ENCODE data around the gene C3orf52.

DNA sequence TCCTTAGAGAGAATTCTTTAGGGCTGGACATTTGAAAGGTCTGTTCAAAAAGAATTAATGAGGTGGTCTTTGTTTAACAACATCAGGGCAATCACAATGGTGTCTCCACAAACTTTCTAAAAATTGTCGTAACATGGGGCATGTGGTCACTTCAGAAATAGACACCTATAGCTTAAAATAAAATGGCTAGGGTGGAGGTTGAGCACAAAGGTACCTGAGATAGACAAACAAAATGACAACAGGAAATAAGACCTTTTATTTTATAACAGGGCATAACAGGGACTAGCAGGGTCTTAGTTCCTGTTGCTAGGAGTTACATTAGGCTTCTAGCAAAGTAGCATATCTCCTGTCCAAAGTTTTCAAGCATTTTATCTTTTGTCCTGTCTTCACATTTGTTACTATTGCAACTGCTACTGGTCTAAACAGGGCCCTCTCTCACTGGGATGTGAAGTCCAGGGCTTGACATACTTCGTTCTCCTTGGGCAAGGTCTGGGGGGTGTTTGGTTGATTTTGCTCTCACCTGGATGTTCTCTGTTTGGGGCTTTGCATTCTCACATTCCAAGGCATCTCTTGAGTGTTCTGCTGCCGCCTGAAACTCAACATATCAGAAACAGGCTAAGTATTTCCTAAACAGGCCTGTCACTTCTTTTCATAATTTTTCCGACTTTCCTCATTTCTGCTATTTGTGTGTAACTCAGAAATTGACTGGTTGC, 43.9 kb downstream of the C3orf52 start:
- TF ChIP-seq, protein P1, sequence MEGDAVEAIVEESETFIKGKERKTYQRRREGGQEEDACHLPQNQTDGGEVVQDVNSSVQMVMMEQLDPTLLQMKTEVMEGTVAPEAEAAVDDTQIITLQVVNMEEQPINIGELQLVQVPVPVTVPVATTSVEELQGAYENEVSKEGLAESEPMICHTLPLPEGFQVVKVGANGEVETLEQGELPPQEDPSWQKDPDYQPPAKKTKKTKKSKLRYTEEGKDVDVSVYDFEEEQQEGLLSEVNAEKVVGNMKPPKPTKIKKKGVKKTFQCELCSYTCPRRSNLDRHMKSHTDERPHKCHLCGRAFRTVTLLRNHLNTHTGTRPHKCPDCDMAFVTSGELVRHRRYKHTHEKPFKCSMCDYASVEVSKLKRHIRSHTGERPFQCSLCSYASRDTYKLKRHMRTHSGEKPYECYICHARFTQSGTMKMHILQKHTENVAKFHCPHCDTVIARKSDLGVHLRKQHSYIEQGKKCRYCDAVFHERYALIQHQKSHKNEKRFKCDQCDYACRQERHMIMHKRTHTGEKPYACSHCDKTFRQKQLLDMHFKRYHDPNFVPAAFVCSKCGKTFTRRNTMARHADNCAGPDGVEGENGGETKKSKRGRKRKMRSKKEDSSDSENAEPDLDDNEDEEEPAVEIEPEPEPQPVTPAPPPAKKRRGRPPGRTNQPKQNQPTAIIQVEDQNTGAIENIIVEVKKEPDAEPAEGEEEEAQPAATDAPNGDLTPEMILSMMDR (IDR thresholded peaks at IDR 0.05; ENCODE audit: low read length) = no peak
- TF ChIP-seq EZH2 (optimal IDR thresholded peaks at IDR 0.05; ENCODE audit: low read depth, low read length) (no peak), EZH2phosphoT487 (IDR thresholded peaks at IDR 0.05; ENCODE audit: low read length) (no peak)

Measured in MM.1S (cell line).